DLD1 (cell line): Measurements from ENCODE around the gene EHMT1.

Experiments
- in situ Hi-C: cut with HindIII; loops from 2 replicates; pipeline ENCODE4 v1.10.0; 2017; ENCODE audit warnings: low sequenced_read_pairs

Gene EHMT1

GRCh38 chr9:137690930-137691645 is 72.3 kb downstream of the EHMT1 start:
- in situ Hi-C loops = no loop called here

- in situ Hi-C loops = no loop called here
Measured at GRCh38 chr9:137691646-137692351, 73.0 kb downstream of the EHMT1 start.

DNA sequence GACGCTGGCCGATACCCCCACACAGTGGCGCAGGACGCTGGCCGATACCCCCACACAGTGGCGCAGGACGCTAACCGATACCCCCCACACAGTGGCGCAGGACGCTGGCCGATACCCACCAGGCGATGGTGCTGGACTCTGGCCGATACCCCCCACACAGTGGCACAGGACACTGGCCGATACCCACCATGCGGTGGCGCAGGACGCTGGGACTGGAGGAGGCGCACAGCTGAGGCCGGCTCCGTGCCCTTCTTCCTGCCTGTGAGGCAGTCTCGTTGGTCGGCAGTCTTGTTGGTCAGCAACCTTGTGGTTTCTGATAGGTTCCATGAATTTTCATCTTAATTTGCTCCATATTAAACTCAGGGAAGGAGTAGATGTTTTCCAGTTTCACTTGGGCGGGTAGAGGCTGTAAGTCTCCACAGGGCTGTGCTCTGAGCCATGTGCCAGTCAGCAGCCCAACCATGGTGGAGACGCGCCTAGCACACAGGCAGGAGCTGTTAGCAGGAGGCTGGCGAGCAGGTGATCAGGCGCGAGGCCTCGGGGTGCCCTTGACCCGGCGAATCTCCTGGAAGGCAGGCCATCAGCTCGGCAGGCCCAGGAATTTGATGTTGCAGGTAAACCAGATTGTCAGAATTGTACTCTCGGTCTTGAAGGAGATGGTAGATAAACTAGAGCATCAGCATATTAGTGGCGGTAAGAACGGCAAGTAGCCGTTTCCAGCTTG is 75.6 kb downstream of the EHMT1 start:
- in situ Hi-C loops = no loop called here

- in situ Hi-C loops = no loop called here
Measured at GRCh38 chr9:137694962-137695875, 76.4 kb downstream of the EHMT1 start.

DNA sequence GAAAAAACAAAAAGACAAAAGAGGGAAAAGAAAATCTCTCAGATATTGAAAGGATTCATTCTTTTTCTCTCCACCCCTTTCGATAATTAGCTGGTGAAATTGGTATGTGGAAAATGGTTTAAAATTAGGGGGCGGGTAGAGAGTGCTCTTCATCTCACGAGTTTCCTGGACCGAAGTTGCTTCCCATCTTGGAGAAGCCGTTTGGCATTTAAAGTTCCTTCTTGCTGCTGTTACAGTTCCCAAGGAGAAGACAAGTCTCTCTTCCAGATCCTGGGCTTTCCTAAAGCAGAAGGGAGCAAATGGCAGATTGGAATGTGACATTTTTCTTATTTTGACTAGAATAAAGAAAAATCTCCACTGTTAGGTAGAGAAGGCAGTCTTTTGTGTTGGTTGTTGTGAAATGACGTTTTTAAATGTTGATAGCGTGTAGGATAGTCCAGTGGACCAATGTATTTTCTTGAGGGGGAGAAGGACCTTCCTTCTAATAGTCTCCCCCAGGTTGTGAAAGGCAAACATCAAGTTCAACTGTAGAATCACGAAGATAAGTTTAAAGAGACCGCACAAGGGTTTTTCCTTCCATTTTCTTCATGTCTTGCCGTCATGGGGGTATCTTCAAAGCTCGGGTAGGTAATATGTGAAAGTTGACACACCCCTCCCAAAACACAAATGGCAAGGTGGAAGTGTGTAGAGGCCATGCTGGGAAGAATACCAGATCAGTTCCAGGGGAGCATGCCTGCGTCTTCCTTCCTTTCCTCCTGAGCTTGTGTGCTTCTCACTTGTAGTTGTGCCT is 77.5 kb downstream of the EHMT1 start:
- in situ Hi-C loops = no loop called here

DNA sequence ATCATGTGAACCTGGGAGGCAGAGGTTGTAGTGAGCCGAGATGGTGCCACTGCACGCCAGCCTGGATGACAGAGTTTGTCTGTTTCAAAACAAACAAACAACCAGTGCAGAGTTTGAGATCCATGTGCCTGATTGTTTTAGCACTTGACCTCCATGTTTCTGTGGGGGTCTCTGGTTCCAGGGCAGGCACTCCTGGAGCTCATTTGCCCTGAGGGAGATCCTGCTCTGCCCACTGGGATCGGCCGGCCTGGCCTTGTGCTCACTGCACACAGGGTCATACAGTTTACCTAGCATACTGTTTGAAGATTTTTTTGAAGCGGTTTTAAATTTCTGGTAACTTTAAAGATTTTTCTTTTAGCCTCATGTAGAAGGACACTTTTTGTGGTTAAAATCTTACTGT is 78.4 kb downstream of the EHMT1 start:
- in situ Hi-C loops = no loop called here

DNA sequence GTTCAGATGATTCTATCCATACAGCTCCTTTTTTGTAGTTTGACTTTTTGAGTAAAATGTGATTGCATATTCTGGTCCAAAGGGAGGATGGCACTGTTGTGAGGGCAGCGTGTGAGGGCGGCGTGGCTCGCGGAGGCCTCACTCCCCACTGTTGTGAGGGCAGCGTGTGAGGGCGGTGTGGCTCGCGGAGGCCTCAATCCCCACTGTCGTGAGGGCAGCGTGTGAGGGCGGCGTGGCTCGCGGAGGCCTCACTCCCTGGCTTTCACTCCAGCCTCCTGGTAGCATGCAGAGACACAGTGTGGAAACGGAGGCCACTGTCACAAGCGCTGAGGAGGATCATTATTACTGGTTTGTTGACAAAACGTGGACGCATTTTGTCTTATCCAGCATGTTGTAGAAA is 79.0 kb downstream of the EHMT1 start:
- in situ Hi-C loops = no loop called here

- in situ Hi-C loops = no loop called here
Measured at GRCh38 chr9:137700911-137701310, 82.1 kb downstream of the EHMT1 start.

- in situ Hi-C loops = no loop called here
Measured at GRCh38 chr9:137702615-137703379, 84.0 kb downstream of the EHMT1 start.

GRCh38 chr9:137703842-137704508 is 85.2 kb downstream of the EHMT1 start:
- in situ Hi-C loops = no loop called here

- in situ Hi-C loops = no loop called here
Measured at GRCh38 chr9:137705443-137705863, 86.6 kb downstream of the EHMT1 start.

- in situ Hi-C loops = no loop called here
Measured at GRCh38 chr9:137705906-137706305, 87.1 kb downstream of the EHMT1 start.

- in situ Hi-C loops = no loop called here
Measured at GRCh38 chr9:137707361-137707760, 88.6 kb downstream of the EHMT1 start.

DNA sequence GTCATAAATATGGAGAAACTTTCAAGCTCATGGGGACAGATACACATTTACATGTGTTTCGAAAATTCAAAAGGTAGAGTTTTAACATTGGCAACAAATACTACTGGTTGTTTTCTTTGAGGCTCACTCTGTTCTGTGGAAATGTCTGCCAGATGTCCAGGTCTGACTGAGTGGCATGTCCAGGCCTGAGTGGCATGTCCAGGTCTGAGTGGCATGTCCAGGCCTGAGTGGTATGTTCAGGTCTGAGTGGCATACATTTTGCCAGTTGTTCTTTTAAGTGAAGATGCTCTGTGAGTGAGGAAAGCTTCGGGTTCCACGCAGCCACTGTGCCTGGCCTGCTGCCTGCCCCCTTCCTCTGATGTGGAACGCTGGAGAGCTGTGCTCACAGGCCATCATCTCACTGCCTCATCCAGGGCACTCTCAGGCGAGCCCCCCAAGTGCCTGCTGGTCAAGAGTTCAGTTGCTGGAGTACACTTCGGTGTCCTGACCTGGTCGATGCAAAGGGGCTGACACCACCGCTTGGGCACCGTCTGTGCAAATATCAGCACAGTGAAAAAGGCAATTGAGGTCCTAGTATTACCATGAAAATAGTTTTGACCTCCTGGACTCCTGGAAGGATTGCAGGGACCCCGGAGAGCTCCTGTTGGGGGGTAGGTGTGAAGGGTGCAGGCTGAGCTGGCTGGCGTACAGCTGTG is 89.9 kb downstream of the EHMT1 start:
- in situ Hi-C loops = no loop called here

DNA sequence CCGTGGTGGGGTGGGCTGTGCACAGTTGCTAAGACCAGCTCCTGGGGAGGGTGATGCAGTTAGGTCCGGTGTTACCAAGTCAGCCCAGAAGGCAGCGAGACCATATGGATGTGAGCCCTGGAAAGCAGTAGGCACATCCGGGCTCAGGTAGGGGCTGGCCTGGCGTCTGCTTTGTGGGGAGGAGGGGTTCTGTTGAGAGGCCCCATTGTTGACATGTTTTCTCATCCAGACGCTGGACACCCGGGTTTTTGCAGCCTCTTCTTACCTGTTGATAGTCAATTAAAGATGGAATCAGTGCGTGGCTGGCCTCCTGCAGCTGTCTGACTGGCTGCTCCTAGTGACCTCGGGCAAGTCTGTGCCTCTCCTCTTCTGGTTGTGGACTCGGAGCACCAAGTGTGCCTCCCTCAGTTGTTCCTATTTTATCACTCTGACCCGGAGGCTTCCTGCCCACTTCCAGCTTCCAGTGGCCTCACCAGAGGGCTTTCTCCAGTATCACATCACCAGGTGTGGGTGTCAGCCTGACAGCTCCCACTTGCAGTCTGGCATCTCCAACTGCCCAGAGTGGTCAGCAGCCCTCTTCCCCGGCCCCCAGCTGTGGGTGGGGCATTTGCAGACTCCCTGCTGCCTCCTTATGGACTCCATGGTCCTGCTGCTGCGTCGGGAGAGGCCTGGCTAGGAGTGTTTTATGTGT is 90.8 kb downstream of the EHMT1 start:
- in situ Hi-C loops = no loop called here

GRCh38 chr9:137710704-137711103 is 91.9 kb downstream of the EHMT1 start:
- in situ Hi-C loops = no loop called here

- in situ Hi-C loops = no loop called here
Measured at GRCh38 chr9:137711678-137712105, 92.9 kb downstream of the EHMT1 start.

DNA sequence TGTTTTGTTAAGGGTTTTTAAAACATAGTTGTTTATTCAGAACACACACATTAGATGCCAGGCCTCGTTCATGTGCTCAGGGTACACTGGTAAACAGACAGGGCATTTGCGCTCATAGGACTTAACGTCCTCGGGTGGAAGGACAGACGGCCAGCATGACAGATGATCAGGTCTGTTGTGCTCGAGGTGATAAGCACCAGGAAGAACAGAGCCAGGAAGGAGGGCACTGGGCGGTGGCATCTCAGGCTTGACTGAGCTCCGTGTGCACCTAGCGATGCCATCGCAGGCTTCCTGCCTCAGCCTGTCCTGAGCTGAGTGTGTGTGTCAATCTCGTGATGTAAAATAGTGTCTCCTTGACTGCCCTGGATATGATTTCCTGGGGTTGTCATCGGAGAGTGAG is 96.5 kb downstream of the EHMT1 start:
- in situ Hi-C loops = no loop called here
